HCT116 (cell line): ENCODE results near the gene LHX5. TPM values are rescaled to one million over a fixed set of nuclear protein-coding genes. Genes with fewer than 3 reads are reported as not detected.

Source experiments
- ATAC-seq: fragments of 200-7000 bp; cut with Tn5 transposase; 2 replicates; pipeline ENCODE4 v1.9.1; 2020; ENCODE audit warnings: mild to moderate bottlenecking, moderate library complexity
- BruUV-seq: library from RNA; stranded (reverse); fragments of 400-500 nt; replicated peaks from 2 replicates; lab custom pipeline; 2021; lab: Mats Ljungman, UMichigan
- CTCF ChIA-PET: fragments of 300-600 bp; sonication (Branson Sonifier 250); formaldehyde crosslinking; loops from one replicate; lab custom pipeline; 2021; ENCODE audit warnings: antibody characterized with exemption; lab: Charles Lee
- POLR2A ChIA-PET: fragments of 300-600, 350-600 bp; sonication (Branson Sonifier 250); formaldehyde crosslinking; loops from one replicate; lab custom pipeline; 2021; ENCODE audit warnings: antibody characterized with exemption; lab: Charles Lee
- RAD21 ChIA-PET, 2 experiments: fragments of 300-600 bp; sonication (Branson Sonifier 250); formaldehyde crosslinking; loops; one replicate each; lab custom pipeline; 2023; ENCODE audit warnings: low total read pairs in 2 of 2; ENCODE audit not compliant: uncharacterized antibody in 2 of 2, unreplicated experiment in 2 of 2, low non-redundant PET in 1 of 2; lab: Charles Lee
- DNase-seq: peaks from one replicate; pipeline ENCODE4 v3.0.0-alpha.2; 2010; ENCODE audit warnings: low read depth, low spot score
- H2AFZ ChIP-seq: fragments of 200-600 bp; shearing (Covaris generic), sonication (generic); 2 replicates; pipeline ENCODE4 v1.6.1; 2017; ENCODE audit warnings: low read depth, mixed run types, mixed read lengths, antibody characterized with exemption, low read length; ENCODE audit not compliant: poor library complexity, severe bottlenecking
- H3K27ac ChIP-seq: 2 replicates; pipeline ENCODE4 v1.5.1; 2012; ENCODE audit warnings: low read depth, low read length
- H3K27me3 ChIP-seq: fragments of 200-600 bp; sonication (generic); 2 replicates; pipeline ENCODE4 v1.6.1; 2016; ENCODE audit warnings: mixed run types, low read length, mixed read lengths; ENCODE audit not compliant: insufficient read depth
- H3K36me3 ChIP-seq, 2 experiments: fragments of 200-500 bp in 1 of 2; fragments of 200-600 bp in 1 of 2; sonication (Bioruptor generic) in 1 of 2; sonication (generic) in 1 of 2; 2 replicates each; pipeline versions ENCODE4 v1.5.1 to v1.6.1; 2014 to 2016; ENCODE audit warnings: low read length in 2 of 2, inconsistent platforms in 1 of 2, mixed read lengths in 1 of 2, mixed run types in 1 of 2; ENCODE audit not compliant: insufficient read depth in 2 of 2, control insufficient read depth in 1 of 2
- H3K4me1 ChIP-seq, 2 experiments: fragments of 200-600 bp in 1 of 2; sonication (generic) in 1 of 2; 2 replicates each; pipeline versions ENCODE4 v1.5.1 to v1.6.1; 2012 to 2017; ENCODE audit warnings: low read length in 2 of 2, inconsistent platforms in 1 of 2, mild to moderate bottlenecking in 1 of 2, mixed read lengths in 1 of 2, mixed run types in 1 of 2, moderate library complexity in 1 of 2; ENCODE audit not compliant: insufficient read depth in 2 of 2, control insufficient read depth in 1 of 2
- H3K4me2 ChIP-seq: fragments of 200-600 bp; sonication (generic); 2 replicates; pipeline ENCODE4 v1.6.1; 2017; ENCODE audit warnings: mixed run types, low read length, mixed read lengths
- H3K4me3 ChIP-seq, 2 experiments: fragments of 200-600 bp in 1 of 2; sonication (generic) in 1 of 2; replicated peaks in 1 of 2; 2 replicates each; pipeline ENCODE4 v1.5.1; 2011 to 2016; ENCODE audit warnings: low read length in 2 of 2, control low read depth in 1 of 2, low read depth in 1 of 2, mild to moderate bottlenecking in 1 of 2, mixed read lengths in 1 of 2, mixed run types in 1 of 2
- H3K79me2 ChIP-seq: fragments of 200-600 bp; sonication (generic); 2 replicates; pipeline ENCODE4 v1.6.1; 2017; ENCODE audit warnings: mild to moderate bottlenecking, mixed run types, low read length, moderate library complexity, mixed read lengths; ENCODE audit not compliant: insufficient read depth
- H3K9ac ChIP-seq: fragments of 200-600 bp; sonication (generic); 2 replicates; pipeline ENCODE4 v1.6.1; 2016; ENCODE audit warnings: low read length, mixed read lengths
- H3K9me2 ChIP-seq: fragments of 200-600 bp; sonication (generic), shearing (Covaris generic); 2 replicates; pipeline ENCODE4 v1.6.1; 2017; ENCODE audit warnings: mixed run types, mild to moderate bottlenecking, moderate library complexity; ENCODE audit not compliant: insufficient read depth
- H3K9me3 ChIP-seq, 2 experiments: fragments of 200-500 bp in 1 of 2; fragments of 200-600 bp in 1 of 2; sonication (Bioruptor generic) in 1 of 2; sonication (generic) in 1 of 2; 2 replicates each; pipeline ENCODE4 v1.6.1; 2014 to 2017; ENCODE audit warnings: low read length in 2 of 2, mixed read lengths in 2 of 2, inconsistent platforms in 1 of 2, low read depth in 1 of 2, mild to moderate bottlenecking in 1 of 2, mixed run types in 1 of 2, moderate library complexity in 1 of 2; ENCODE audit not compliant: control insufficient read depth in 1 of 2, insufficient read depth in 1 of 2
- H4K20me1 ChIP-seq: fragments of 200-600 bp; sonication (generic), shearing (Covaris generic); 2 replicates; pipeline ENCODE4 v1.6.1; 2017; ENCODE audit warnings: mixed run types, mild to moderate bottlenecking, moderate library complexity; ENCODE audit not compliant: insufficient read depth
- CBX3 ChIP-seq: IDR thresholded peaks from 2 replicates; pipeline ENCODE4 v1.6.1; 2012; ENCODE audit warnings: low read depth
- CEBPB ChIP-seq: IDR thresholded peaks from 2 replicates; pipeline ENCODE4 v1.6.1; 2012; ENCODE audit warnings: low read depth
- CTCF ChIP-seq, 3 experiments: fragments of 200-600 bp in 1 of 3; sonication (generic) in 1 of 3; IDR thresholded peaks in 2 of 3; conservative IDR thresholded peaks in 1 of 3; 2 replicates each; pipeline ENCODE4 v1.5.1; 2012 to 2017; ENCODE audit warnings: low read depth in 2 of 3, low read length in 2 of 3, antibody characterized with exemption in 1 of 3, borderline replicate concordance in 1 of 3, control low read depth in 1 of 3, mild to moderate bottlenecking in 1 of 3, mixed read lengths in 1 of 3, mixed run types in 1 of 3, moderate library complexity in 1 of 3; ENCODE audit not compliant: insufficient read depth in 1 of 3
- EZH2 ChIP-seq: fragments of 200-600 bp; sonication (generic); IDR thresholded peaks from 2 replicates; pipeline ENCODE4 v1.6.1; 2017; ENCODE audit warnings: antibody characterized with exemption, mixed run types
- EZH2phosphoT487 ChIP-seq: fragments of 200-600 bp; IDR thresholded peaks from 2 replicates; pipeline ENCODE4 v1.6.1; 2018; ENCODE audit warnings: antibody characterized with exemption, borderline replicate concordance
- FOSL1 ChIP-seq: IDR thresholded peaks from 2 replicates; pipeline ENCODE4 v1.6.1; 2012; ENCODE audit warnings: low read depth
- MAX ChIP-seq: IDR thresholded peaks from 2 replicates; pipeline ENCODE4 v1.6.1; 2012
- RAD21 ChIP-seq: IDR thresholded peaks from 2 replicates; pipeline ENCODE4 v1.6.1; 2012; ENCODE audit warnings: low read depth, mild to moderate bottlenecking
- SP1 ChIP-seq: IDR thresholded peaks from 2 replicates; pipeline ENCODE4 v1.6.1; 2012; ENCODE audit warnings: low read depth
- SRF ChIP-seq: IDR thresholded peaks from 2 replicates; pipeline ENCODE4 v1.6.1; 2012; ENCODE audit warnings: low read depth
- TCF7L2 ChIP-seq: IDR thresholded peaks from 2 replicates; pipeline ENCODE4 v1.7.0; 2011; ENCODE audit warnings: borderline replicate concordance, inconsistent platforms; ENCODE audit not compliant: insufficient read depth, insufficient read length; ENCODE audit errors: extremely low read depth
- YY1 ChIP-seq: IDR thresholded peaks from 2 replicates; pipeline ENCODE4 v1.6.1; 2011; ENCODE audit warnings: low read length, low read depth, moderate library complexity, mild to moderate bottlenecking; ENCODE audit not compliant: insufficient replicate concordance; ENCODE audit errors: extremely low read depth
- ZNF274 ChIP-seq: fragments of 200-500 bp; sonication (Bioruptor generic); IDR thresholded peaks from 2 replicates; pipeline ENCODE4 v1.6.1; 2014; ENCODE audit warnings: mild to moderate bottlenecking, low read depth, low read length, inconsistent platforms
- intact Hi-C: fragments of 100-400 bp; cut with micrococcal nuclease; formaldehyde crosslinking; loops from 2 replicates; pipeline ENCODE4 v1.10.0; 2022
- total RNA-seq: library from RNA; stranded (reverse); gene quantifications from one replicate; pipeline ENCODE4 v1.2.1, GENCODE V29; 2021; ENCODE audit not compliant: unreplicated experiment
- TF ChIP-seq, protein P1 (sequence below): IDR thresholded peaks from 2 replicates; pipeline ENCODE4 v1.6.1; 2011; ENCODE audit warnings: mild to moderate bottlenecking, low read length, moderate library complexity; ENCODE audit not compliant: insufficient replicate concordance; ENCODE audit errors: extremely low read depth
- TF ChIP-seq, protein P2 (sequence below): IDR thresholded peaks from 2 replicates; pipeline ENCODE4 v1.6.1; 2012

The LHX5 gene
- total RNA-seq, 1 experiment from 2014 or later = 2.4 TPM

DNA sequence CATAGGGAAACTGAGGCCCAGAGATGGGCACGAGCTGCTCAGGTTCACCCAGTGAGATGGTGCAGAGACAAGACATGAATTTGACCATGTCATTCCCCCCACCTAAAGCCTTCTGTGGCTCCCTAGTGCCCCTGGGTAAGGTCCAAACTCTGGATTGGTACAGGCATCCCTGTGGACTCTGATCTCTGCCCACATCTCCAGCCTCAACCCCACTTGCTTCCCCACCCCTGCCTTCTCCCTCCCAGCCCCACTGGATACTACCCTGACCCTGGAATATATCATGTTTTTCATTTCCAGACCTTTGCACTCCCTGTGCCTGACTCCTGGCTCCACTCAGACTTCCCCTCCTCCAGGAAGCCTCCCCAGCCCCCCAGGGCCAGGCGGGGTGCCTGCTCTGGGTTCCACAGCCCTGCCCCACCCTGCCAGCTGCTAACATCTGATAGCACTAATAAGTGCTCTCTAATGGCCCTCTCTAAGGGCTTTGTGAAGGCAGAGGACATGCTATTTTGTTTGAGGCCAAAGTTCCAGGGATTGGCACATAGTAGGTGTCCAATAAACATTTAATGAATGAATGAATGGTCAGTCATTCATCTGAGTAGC, 50.6 kb downstream of the LHX5 start:
- peak overlapping the region; percentile 97 for H3K4me2 ChIP-seq
- RAD21 ChIA-PET = no interaction called here
- no peaks in the 10 kb centered on the region for H4K20me1 ChIP-seq
- no peaks in the 10 kb centered on the region for H3K9me2 ChIP-seq
- POLR2A ChIA-PET = no interaction called here
- TF ChIP-seq, protein P1, sequence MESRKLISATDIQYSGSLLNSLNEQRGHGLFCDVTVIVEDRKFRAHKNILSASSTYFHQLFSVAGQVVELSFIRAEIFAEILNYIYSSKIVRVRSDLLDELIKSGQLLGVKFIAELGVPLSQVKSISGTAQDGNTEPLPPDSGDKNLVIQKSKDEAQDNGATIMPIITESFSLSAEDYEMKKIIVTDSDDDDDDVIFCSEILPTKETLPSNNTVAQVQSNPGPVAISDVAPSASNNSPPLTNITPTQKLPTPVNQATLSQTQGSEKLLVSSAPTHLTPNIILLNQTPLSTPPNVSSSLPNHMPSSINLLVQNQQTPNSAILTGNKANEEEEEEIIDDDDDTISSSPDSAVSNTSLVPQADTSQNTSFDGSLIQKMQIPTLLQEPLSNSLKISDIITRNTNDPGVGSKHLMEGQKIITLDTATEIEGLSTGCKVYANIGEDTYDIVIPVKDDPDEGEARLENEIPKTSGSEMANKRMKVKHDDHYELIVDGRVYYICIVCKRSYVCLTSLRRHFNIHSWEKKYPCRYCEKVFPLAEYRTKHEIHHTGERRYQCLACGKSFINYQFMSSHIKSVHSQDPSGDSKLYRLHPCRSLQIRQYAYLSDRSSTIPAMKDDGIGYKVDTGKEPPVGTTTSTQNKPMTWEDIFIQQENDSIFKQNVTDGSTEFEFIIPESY = no peak
- TF ChIP-seq, all 23 proteins: peak for 0
- no peak overlapping the region for H3K4me3 ChIP-seq
- intact Hi-C loops = no loop called here
- CTCF ChIA-PET = no interaction called here
- ATAC-seq = no peak
- no peak overlapping the region for H3K27ac ChIP-seq
- no peak overlapping the region for H2AFZ ChIP-seq
- no peaks in the 10 kb centered on the region for H3K9me3 ChIP-seq
- H3K36me3 ChIP-seq = no peaks in the 10 kb centered on the region
- H3K79me2 ChIP-seq = peaks cover 6% of the 10 kb centered on the region; the same call in 1 of the 2 replicates
- H3K27me3 ChIP-seq = no peaks in the 10 kb centered on the region
- BruUV-seq = no TSS peak
- H3K9ac ChIP-seq = no peak overlapping the region
- peaks cover 10 to 30% of the 10 kb centered on the region in 2 experiments; a peak in 3 of 4 replicates for H3K4me1 ChIP-seq
- no peak for DNase-seq

DNA sequence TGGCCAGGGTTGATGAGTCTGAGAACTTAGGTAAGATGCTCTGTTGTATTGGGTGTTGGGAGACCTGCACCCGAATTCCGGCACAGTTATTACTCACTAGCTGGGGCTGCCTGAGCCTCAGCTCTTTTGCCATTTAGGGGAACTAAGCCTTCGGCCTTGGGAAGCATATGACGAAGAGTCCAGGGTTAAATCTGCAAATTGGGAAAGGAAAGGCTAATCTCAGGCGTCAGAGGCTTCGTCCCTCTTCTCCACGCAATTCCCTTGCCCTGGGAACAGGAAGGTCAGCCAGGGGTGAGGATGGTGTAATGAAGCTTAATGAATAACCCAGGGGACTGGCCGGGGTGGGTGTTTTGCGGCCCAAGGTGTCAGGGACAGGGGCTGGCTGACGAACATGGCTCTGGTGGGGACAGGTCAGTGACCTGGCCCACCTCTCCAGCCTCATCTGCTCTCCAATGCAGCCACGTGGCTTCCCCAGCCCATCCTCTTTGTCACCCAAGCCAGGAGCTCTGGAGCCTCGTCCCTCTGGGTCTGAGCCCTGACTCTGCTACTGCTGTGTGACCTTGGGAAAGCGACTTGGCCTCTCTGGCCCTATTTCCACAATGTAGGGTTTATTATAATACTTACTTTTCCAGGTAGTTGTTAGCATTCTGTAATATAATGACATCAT, 53.3 kb downstream of the LHX5 start:
- RAD21 ChIA-PET = no interaction called here
- H3K4me1 ChIP-seq = peaks cover 12 to 33% of the 10 kb centered on the region in 2 experiments; a peak in 3 of 4 replicates
- TF ChIP-seq MAX (no peak), SRF (no peak), EZH2 (no peak), FOSL1 (no peak), YY1 (no peak), ZNF274 (no peak), TCF7L2 (no peak), CTCF (IDR thresholded peaks at IDR 0.05 in 2 of 3, conservative IDR thresholded peaks at IDR 0.05 in 1 of 3; ENCODE audit: borderline replicate concordance in 1 of 3, insufficient read depth in 1 of 3, low read depth in 2 of 3, low read length in 2 of 3) (no peak), CEBPB (no peak), SP1 (no peak), CBX3 (no peak), EZH2phosphoT487 (no peak), RAD21 (no peak)
- TF ChIP-seq, protein P2, sequence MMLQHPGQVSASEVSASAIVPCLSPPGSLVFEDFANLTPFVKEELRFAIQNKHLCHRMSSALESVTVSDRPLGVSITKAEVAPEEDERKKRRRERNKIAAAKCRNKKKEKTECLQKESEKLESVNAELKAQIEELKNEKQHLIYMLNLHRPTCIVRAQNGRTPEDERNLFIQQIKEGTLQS = no peak

More for the DNA sequence above, 53.3 kb downstream of the LHX5 start:
- H3K4me3 ChIP-seq = no peak overlapping the region
- H2AFZ ChIP-seq = no peak overlapping the region
- intact Hi-C loops = no loop called here
- no peaks in the 10 kb centered on the region for H3K36me3 ChIP-seq
- ChIA-PET CTCF (no interaction called here), POLR2A (no interaction called here)
- H3K9me2 ChIP-seq = no peaks in the 10 kb centered on the region
- H3K27ac ChIP-seq = no peak overlapping the region
- no TSS peak for BruUV-seq
- no peak overlapping the region for H3K4me2 ChIP-seq
- DNase-seq (no peak), ATAC-seq (no peak)
- no peaks in the 10 kb centered on the region for H3K9me3 ChIP-seq
- no peaks in the 10 kb centered on the region for H3K27me3 ChIP-seq
- no peaks in the 10 kb centered on the region for H4K20me1 ChIP-seq
- peaks cover 5% of the 10 kb centered on the region; the same call in 1 of the 2 replicates for H3K79me2 ChIP-seq
- no peak overlapping the region for H3K9ac ChIP-seq
